G401.6 (cell line): ENCODE data around the gene RHCE.
"Not testable (repeated sequence)": the region's sequence is repeated elsewhere in the genome, so short reads cannot be mapped to it uniquely, and the experiment has no call there.

Experiments
- FAIRE-seq: peaks from 2 replicates; lab custom pipeline; 2012; peaks lifted over from hg19 to GRCh38; lab: Jason Lieb, UNC

Gene RHCE

DNA sequence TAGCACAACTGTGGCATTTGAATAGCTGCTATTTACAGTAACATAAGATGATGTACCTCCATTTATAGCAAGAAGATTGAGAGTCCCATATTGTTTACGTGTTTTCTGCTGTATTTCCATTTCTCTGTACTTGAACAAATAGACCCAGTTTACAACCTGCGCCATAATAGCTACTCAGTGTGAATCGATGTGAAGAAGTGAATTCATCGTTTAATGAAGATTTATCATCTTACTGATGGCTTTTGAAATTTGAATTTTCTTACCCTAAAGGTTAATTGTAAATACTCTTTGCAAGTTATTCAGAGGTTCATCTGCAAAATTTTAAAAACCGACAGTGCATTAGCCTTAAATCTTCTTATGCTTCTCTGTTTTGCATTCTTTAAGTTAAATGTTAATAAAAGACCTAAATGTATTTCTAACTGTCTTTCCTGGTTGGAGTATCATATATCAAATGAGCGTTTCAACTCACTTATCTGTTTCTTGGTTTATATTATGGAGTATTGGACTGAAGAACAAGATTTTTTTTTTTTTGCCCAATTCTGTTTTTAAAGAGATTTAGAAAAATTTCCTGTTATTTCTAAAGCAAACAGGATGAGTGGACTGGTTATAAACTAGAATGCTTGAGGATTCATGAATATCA, 12.2 kb upstream of the RHCE start:
- FAIRE-seq = no peak

DNA sequence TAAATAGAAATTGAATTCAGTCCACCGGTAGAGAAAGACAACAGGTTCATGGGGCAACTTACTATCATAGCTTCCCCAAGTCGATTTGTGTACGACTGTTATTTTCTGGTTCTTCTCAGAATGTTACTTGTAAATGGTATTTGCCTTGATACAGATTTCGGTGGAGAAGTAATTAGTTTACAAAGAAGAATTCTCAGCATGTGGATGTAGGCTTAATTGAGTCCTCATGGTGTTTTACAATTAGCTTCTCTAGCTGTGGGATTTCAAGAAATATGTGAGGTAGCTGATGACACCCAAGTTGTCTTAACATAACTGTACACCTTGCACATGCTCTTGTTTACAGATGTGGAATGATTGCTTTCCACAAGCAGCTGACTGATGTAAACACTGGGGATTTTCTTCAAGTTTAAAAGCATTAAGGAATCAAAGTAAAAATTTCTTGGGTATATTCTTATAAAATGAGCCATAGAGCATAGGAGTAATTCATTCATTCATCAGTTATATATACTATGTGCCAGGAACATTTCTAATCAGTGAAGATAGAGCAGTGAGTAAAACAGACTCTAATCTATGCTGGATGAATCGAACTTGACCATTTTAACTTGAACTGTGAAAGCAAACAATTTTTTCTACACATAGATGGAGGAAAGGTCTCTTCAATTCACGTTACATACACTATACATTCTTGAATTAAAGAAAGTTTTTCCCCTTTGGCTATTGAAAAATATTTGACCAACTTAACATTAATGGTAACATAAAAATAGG, 11.5 kb upstream of the RHCE start:
- no peak for FAIRE-seq

- FAIRE-seq = no peak
Measured at GRCh38 chr1:25430967-25431881, 10.6 kb upstream of the RHCE start.

- FAIRE-seq = peak; percentile 96
Measured at GRCh38 chr1:25430073-25430966, 9.7 kb upstream of the RHCE start, which contains the start of gene MACO1. TSS of gene MACO1 (plus strand) at chr1:25430897. CDS start at chr1:25431099, 202 bp downstream.

- no peak for FAIRE-seq
Measured at GRCh38 chr1:25428475-25429166, 8.0 kb upstream of the RHCE start.

DNA sequence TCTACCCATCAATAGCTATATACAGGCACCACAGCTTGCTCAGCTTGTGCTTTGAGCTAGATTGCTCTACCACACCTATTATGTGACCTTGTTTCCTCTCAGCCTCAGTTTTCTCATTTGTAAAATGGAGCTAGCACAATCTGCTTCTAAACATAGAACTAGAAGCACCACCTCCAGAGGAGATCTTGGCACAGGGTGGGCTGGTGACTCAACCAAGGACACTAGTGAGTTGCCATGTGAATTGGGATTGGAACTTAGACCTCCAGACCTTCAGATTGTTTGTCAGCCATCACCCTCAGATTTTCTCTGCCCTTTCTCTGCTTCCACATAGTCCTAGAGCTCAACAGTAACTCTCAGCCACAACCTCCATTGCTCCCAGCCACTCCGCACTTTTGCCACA, 7.1 kb upstream of the RHCE start:
- FAIRE-seq = no peak

GRCh38 chr1:25425098-25426085, 4.8 kb upstream of the RHCE start:
- no peak for FAIRE-seq

- FAIRE-seq = not testable (repeated sequence)
Measured at GRCh38 chr1:25423206-25423605, 2.6 kb upstream of the RHCE start.

DNA sequence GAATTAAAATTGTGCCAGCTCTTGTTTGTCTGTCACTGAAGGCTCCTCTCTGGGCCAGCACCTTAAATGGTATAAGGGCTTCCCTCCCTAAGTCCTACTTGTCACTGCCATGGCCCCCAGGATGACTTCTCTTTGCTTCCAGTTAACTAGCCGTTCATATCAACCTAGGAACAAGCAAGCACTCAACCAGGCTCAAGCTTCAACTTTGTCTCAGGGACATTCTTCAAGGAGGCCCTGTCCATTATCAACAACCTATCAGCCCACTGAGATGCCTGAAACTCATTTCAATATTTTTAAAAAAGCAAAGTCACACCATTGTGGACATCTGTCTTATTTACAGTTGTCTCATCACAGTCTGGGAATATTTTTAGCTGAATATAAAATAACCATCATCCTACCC, 1.3 kb downstream of the RHCE start:
- FAIRE-seq = not testable (repeated sequence)

DNA sequence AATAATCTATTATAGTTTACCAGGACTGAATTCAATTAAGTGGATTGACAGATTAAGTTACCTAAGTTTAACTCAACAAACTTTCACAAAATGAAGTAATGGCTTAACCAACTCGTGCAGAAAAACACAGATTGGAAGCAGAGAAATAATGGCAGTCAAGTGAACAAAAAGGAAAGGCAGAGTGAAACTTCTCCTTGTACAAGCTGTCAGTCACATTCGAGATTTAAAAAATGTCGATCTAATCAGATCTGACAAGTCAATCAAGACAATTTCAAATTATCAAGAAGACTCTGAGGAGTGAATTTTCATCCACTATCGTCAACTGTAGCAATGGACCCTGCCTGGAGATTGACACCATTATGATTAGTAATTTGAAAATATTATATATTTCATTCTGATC, 3.3 kb downstream of the RHCE start:
- FAIRE-seq = not testable (repeated sequence)

DNA sequence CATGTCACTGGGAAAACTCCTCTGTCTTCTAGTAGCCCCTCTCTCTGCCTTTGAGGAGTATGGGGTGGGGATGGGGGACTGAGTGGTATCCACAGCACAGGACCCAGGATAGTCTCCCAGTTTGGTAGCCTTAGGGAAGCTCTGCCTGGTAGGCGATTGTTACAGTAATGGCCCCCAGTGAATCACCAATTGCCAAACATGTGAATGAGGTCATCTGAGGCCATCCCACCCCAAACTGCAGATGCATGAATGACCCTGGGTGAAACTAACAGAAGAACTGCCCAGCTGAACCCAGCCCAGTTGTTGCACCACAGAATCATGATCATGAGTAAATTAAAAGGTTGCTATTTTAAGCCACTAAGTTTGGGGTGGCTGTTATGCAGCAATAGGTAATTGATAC, 6.0 kb downstream of the RHCE start:
- not testable (repeated sequence) for FAIRE-seq

DNA sequence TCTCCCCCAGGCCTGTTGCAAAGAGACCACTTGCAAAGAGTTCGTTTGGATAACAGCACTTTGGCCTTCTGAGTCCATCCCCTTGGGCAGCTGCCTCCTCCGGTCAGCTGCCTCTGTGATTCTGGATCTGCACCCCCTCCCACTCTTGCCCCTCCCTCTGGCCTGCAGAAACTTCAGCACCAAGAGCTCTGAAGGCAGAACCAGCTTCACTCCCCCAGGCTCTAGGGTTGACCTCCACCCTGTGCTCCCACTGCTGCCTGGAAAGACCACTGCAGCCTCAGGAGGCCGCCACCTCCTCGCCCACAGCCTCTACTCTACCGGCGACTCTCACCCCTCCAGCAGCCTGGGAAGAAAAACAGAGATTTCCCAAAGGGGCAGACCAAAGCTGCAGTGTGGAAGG, 6.5 kb downstream of the RHCE start:
- FAIRE-seq = not testable (repeated sequence)

DNA sequence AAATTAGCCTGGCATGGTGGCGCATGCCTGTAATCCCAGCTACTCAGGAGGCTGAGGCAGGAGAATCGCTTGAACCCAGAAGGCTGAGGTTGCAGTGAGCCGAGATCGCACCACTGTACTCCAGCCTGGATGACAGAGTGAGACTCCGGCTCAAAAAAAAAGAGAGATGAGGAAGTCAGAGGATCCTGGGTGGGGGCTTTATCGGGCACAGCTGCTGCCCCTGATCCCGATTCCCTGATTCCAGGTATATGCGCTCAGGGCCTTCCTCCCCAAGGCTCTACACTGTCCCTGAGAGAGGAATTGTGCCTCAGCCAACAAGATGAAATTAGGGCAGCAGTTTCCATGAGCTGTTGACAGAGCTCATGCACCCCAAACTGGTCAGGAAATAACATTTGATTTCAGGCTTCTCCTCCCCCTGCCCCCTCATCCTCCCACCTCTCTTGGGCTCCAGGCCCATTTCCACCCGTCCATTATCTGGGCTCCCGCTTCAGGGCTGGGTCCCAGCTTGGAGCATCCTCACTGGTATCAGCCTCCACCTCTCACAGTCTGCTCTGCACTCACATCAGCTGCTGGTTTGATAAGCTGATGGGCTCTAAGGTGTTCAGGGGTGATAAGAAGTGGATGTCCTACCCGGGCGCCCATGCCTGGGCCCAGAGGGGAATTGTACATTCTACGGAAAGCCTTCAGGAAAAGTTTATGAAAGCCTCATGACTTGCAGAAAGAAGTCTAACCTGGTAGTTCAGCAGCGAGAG, 7.6 kb downstream of the RHCE start:
- not testable (repeated sequence) for FAIRE-seq

GRCh38 chr1:25409641-25410427, 10.8 kb downstream of the RHCE start:
- FAIRE-seq = not testable (repeated sequence)

DNA sequence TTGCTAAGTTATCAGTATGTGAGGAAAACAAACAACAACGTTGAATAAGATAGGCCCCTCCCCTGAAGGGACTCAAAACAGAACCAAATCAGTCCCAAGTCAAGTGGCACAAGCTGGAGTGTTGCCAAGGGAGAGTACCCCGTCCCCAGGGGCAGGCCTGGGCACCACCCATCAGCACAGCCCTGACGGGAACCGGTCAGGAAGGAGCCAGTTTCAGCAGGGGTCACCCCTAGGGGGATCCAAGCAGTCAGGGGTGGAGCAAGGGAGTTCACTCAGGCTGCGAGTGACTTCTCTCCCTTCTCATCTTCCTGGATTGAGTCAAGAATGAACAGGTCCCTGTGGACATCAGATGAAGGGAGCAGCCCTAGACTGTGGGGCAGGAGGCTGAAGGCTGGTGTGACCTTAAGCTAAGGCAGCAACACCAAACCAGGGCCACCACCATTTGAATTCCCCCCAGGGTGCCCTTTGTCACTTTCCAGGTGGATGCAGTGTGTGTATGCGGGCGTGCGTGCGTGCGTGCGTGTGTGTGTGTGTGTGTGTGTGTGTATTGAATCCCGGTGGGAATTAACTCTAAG, 14.8 kb downstream of the RHCE start:
- FAIRE-seq = not testable (repeated sequence)

- not testable (repeated sequence) for FAIRE-seq
Measured at GRCh38 chr1:25402947-25403803, 17.4 kb downstream of the RHCE start.

GRCh38 chr1:25398079-25398478, 22.5 kb downstream of the RHCE start:
- FAIRE-seq = not testable (repeated sequence)
